Fibroblast of upper back skin (primary cell): ENCODE data around the gene IGSF9.

Experiments
- DNase-seq: peaks from one replicate; pipeline ENCODE4 v3.0.0-alpha.2; 2013

IGSF9 gene

GRCh38 chr1:159945483-159946241 lies at the start of gene IGSF9:
TSS of gene IGSF9 (minus strand) at chr1:159945613. CDS start at chr1:159943454, 2,159 bp downstream.
- peak; percentile 76 for DNase-seq

- DNase-seq: no peak
Observed at GRCh38 chr1:159994896-159995295, 49.5 kb upstream of the IGSF9 start.

GRCh38 chr1:159993911-159994310 lies 48.5 kb upstream of the IGSF9 start:
- DNase-seq: no peak

- DNase-seq: no peak
Observed at GRCh38 chr1:159992161-159992560, 46.7 kb upstream of the IGSF9 start.

GRCh38 chr1:159991513-159991912 lies 46.1 kb upstream of the IGSF9 start:
- no peak for DNase-seq

- no peak for DNase-seq
Observed at GRCh38 chr1:159990005-159990404, 44.6 kb upstream of the IGSF9 start.

GRCh38 chr1:159989581-159989980 lies 44.2 kb upstream of the IGSF9 start:
- no peak for DNase-seq

- DNase-seq: no peak
Observed at GRCh38 chr1:159988006-159988405, 42.6 kb upstream of the IGSF9 start.

GRCh38 chr1:159987186-159987585 lies 41.8 kb upstream of the IGSF9 start:
- no peak for DNase-seq

GRCh38 chr1:159986531-159986930 lies 41.1 kb upstream of the IGSF9 start:
- DNase-seq: no peak

GRCh38 chr1:159986093-159986492 lies 40.7 kb upstream of the IGSF9 start:
- no peak for DNase-seq

- no peak for DNase-seq
Observed at GRCh38 chr1:159985473-159985872, 40.1 kb upstream of the IGSF9 start.

- DNase-seq: no peak
Observed at GRCh38 chr1:159983681-159984080, 38.3 kb upstream of the IGSF9 start.

- DNase-seq: no peak
Observed at GRCh38 chr1:159982280-159982679, 36.9 kb upstream of the IGSF9 start.

- no peak for DNase-seq
Observed at GRCh38 chr1:159981351-159982055, 36.1 kb upstream of the IGSF9 start.

GRCh38 chr1:159980786-159981185 lies 35.4 kb upstream of the IGSF9 start:
- no peak for DNase-seq

- DNase-seq: no peak
Observed at GRCh38 chr1:159980076-159980475, 34.7 kb upstream of the IGSF9 start.

- no peak for DNase-seq
Observed at GRCh38 chr1:159979257-159979656, 33.8 kb upstream of the IGSF9 start.

GRCh38 chr1:159978107-159978398 lies 32.6 kb upstream of the IGSF9 start:
- no peak for DNase-seq

- DNase-seq: no peak
Observed at GRCh38 chr1:159977364-159978106, 32.1 kb upstream of the IGSF9 start.

- DNase-seq: no peak
Observed at GRCh38 chr1:159974350-159974965, 29.0 kb upstream of the IGSF9 start.

- no peak for DNase-seq
Observed at GRCh38 chr1:159973350-159973940, 28.0 kb upstream of the IGSF9 start.
